Activated CD8-positive, alpha-beta T cell treated with anti-CD3 and anti-CD28 coated beads, Interleukin-2, amount 10 ng/mL, durations not matched to agents 7 days and 5 days (primary cell): ENCODE data around the gene MAP3K3. TPM values are rescaled to one million over a fixed set of nuclear protein-coding genes. Genes with fewer than 3 reads are reported as not detected.
"Not testable (repeated sequence)": the region's sequence is repeated elsewhere in the genome, so short reads cannot be mapped to it uniquely, and the experiment has no call there.

Experiments
- ATAC-seq: fragments of 150-1000 bp; cut with Tn5 transposase; one replicate; pipeline ENCODE4 v1.10.0; 2021; ENCODE audit warnings: moderate library complexity
- CTCF ChIA-PET: fragments of 350-600 bp; sonication (Branson Sonifier 250); formaldehyde crosslinking; loops from one replicate; lab custom pipeline; 2021; ENCODE audit warnings: antibody characterized with exemption; lab: Charles Lee
- POLR2A ChIA-PET: fragments of 350-600 bp; sonication (Branson Sonifier 250); formaldehyde crosslinking; loops from one replicate; lab custom pipeline; 2021; ENCODE audit warnings: antibody characterized with exemption; lab: Charles Lee
- DNase-seq: peaks from one replicate; pipeline ENCODE4 v3.0.0-alpha.2; 2020
- H3K27ac Mint-ChIP-seq: one replicate; pipeline ENCODE4 v1.8.0; 2021; ENCODE audit warnings: mild to moderate bottlenecking, mixed read lengths
- H3K27me3 Mint-ChIP-seq: one replicate; pipeline ENCODE4 v1.8.0; 2021; ENCODE audit warnings: low read depth, mixed read lengths
- H3K36me3 Mint-ChIP-seq: one replicate; pipeline ENCODE4 v1.8.0; 2021; ENCODE audit warnings: low read depth, mixed read lengths
- H3K4me1 Mint-ChIP-seq: one replicate; pipeline ENCODE4 v1.8.0; 2021; ENCODE audit warnings: low read depth, mixed read lengths
- H3K4me3 Mint-ChIP-seq: one replicate; pipeline ENCODE4 v1.8.0; 2021; ENCODE audit warnings: mild to moderate bottlenecking, mixed read lengths
- H3K9me3 Mint-ChIP-seq: one replicate; pipeline ENCODE4 v1.8.0; 2022; ENCODE audit warnings: mixed read lengths; ENCODE audit not compliant: insufficient read depth
- total RNA-seq, 2 experiments: library from RNA; stranded (reverse); gene quantifications; one replicate each; pipeline ENCODE4 v1.2.3, GENCODE V29; 2021

Gene MAP3K3
- total RNA-seq, 2 experiments from 2014 or later = 31.4 to 32.8 TPM

DNA sequence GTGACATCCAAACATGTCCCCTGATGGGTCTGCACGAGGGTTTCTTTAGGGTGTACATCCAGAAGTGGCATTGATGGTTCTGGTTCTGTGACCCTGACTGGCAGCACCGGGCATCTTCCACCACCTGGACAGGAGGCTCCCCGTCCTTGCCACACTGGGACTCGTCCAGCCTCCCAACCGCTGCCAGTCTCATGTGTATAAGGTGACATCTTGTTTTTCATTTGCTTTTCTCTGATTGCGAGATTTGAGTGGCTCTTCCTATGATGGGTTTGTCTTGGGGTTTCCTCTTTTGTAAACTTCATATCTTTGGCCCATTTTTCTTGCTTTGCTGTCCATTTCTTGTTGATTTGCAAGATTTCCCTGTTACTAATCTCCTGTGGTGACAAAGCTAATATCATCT, 86.9 kb downstream of the MAP3K3 start:
- ChIA-PET CTCF (interaction anchor here (0.7 to 7.3 kb wide), 12 partner anchors 10 to 284 kb away, joined by 3 to 85 read pairs (median 6); partner anchors contain the start of gene MAP3K3), POLR2A (interaction anchor here (3.2 to 11.2 kb wide), 2 partner anchors 8 to 13 kb away, joined by 21 to 150 read pairs; partner anchors contain the start of gene LIMD2)
- H3K27me3 Mint-ChIP-seq = no peaks in the 10 kb centered on the region
- H3K27ac Mint-ChIP-seq = peak overlapping the region; percentile 26
- peaks cover 52% of the 10 kb centered on the region for H3K36me3 Mint-ChIP-seq
- ATAC-seq = no peak
- peaks cover 60% of the 10 kb centered on the region for H3K4me1 Mint-ChIP-seq
- no peaks in the 10 kb centered on the region for H3K9me3 Mint-ChIP-seq
- no peak overlapping the region for H3K4me3 Mint-ChIP-seq
- DNase-seq = no peak

DNA sequence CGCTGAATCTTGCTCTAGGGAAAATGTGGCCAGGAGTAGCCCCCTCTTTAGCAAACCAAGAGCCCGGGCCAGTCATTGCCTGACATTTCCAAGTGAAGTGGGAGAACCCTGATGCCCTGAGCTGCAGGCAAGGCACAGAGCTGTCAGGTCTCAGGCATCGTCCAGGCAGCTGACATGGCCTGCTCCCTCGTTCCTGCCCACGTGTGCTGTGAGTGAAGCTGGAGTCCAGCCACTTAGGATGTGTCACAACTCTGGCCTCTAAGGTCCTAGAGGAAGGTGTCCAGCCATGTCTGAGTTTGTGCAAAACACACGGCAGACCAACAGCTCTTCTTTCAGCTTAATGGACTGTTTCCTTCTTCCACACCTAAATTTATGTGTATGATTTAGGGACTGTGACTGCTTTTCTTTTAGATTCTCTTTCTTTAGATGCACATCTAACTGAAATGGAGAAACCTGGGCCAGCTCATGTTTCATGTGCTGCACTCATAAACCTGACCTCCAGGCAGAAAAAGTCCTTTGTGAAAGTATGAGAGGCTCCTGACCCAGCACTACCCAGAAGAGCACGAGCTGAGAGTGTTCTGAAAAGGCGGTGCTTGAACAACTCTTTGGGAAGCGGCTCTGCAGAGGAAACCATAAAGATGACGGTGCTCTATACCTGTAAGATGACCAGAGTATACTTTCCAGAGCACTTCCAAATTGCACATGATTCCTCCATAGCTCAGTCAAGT, 92.5 kb downstream of the MAP3K3 start:
- ATAC-seq = no peak
- CTCF ChIA-PET = interaction anchor here (0.9 to 2.2 kb wide), 2 partner anchors 12 to 16 kb away, joined by 3 to 7 read pairs; no protein-coding TSS in a partner anchor
- DNase-seq = no peak
- peaks cover 9% of the 10 kb centered on the region for H3K4me1 Mint-ChIP-seq
- no peak overlapping the region for H3K4me3 Mint-ChIP-seq
- no peaks in the 10 kb centered on the region for H3K9me3 Mint-ChIP-seq
- H3K36me3 Mint-ChIP-seq = peaks cover 29% of the 10 kb centered on the region
- H3K27ac Mint-ChIP-seq = no peak overlapping the region
- no peaks in the 10 kb centered on the region for H3K27me3 Mint-ChIP-seq
- POLR2A ChIA-PET = interaction anchor here (0.6 to 11.2 kb wide), 2 partner anchors 19 to 142 kb away, joined by 3 to 150 read pairs; no protein-coding TSS in a partner anchor

DNA sequence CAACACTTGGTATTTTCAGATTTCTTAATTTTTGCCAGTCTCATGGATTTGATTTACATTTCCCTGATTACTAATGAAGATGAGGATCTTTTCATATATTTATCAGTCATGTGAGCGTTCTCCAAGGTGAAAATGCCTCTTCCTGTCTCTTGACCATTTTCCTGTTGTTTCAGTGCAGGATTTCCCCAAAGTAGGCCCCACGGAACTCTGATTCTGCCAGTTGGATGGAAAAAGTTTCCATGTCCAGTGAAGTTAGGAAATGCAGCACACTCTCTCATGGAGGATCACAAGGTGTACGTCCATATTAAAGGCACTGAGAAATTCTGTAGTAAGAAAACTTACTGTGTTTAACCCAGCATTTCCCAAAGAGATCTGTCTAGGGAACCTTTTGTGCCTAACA, 94.2 kb downstream of the MAP3K3 start:
- H3K4me1 Mint-ChIP-seq = no peaks in the 10 kb centered on the region

DNA sequence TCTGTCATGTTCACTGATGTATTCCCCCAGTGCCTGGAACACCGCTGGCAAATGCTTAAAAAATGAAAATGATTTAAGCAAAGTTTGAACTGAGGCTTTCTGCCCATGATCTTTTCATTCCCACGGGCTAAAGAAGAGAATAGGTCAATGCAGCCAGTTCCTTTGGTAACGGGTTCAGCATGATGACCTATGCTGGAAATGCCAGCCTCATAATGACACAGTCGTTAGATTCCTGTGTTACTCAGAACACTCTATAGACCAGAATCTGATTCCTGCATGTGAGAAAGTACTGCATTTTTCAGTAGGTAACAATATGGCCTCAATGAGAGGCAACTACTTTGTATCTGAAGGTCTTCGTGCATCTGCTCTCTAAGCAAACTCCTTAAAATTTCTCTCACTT, 96.8 kb downstream of the MAP3K3 start:
- Mint-ChIP-seq H3K36me3 (peaks cover 11% of the 10 kb centered on the region), H3K4me3 (no peak overlapping the region)
- POLR2A ChIA-PET = no interaction called here

More for the DNA sequence above, 94.2 kb downstream of the MAP3K3 start:
- CTCF ChIA-PET = interaction anchor here (2.2 kb wide), 1 partner anchor 18 kb away, joined by 7 read pairs; no protein-coding TSS in a partner anchor
- Mint-ChIP-seq H3K9me3 (no peaks in the 10 kb centered on the region), H3K27me3 (no peaks in the 10 kb centered on the region), H3K27ac (no peak overlapping the region), H3K36me3 (peaks cover 20% of the 10 kb centered on the region), H3K4me3 (no peak overlapping the region)
- DNase-seq (no peak), ATAC-seq (no peak)
- POLR2A ChIA-PET = no interaction called here

DNA sequence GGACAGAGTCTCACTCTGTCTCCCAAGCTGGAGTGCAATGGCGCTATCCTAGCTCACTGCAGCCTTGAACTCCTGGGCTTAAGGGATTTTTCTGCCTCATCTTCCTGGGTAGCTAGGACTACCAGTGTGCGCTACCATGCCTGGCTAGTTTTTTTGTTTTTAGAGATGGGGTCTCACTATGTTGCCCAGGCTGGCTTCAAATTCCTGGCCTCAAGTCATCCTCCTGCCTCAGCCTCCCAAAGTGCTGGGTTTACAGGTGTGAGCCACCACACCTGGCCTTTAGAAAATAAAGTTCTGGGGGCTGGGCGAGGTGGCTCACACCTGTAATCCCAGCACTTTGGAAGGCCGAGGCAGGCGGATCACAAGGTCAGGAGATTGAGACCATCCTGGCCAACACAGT, 98.0 kb downstream of the MAP3K3 start:
- peaks cover 16% of the 10 kb centered on the region for H3K36me3 Mint-ChIP-seq
- ChIA-PET CTCF (interaction anchor here (1.0 kb wide), 1 partner anchor 9 kb away, joined by 3 read pairs; no protein-coding TSS in a partner anchor), POLR2A (interaction anchor here (0.7 kb wide), 1 partner anchor 252 kb away, joined by 3 read pairs; no protein-coding TSS in a partner anchor)
- H3K27ac Mint-ChIP-seq, H3K9me3 Mint-ChIP-seq, H3K4me1 Mint-ChIP-seq, ATAC-seq, DNase-seq, H3K4me3 Mint-ChIP-seq, H3K27me3 Mint-ChIP-seq: not testable (repeated sequence)

More for the DNA sequence above, 96.8 kb downstream of the MAP3K3 start:
- H3K27me3 Mint-ChIP-seq = no peaks in the 10 kb centered on the region
- H3K9me3 Mint-ChIP-seq = no peaks in the 10 kb centered on the region
- no peak overlapping the region for H3K27ac Mint-ChIP-seq
- H3K4me1 Mint-ChIP-seq = peaks cover 2% of the 10 kb centered on the region
- DNase-seq (no peak), ATAC-seq (no peak)
- CTCF ChIA-PET = interaction anchor here (1.1 kb wide), 1 partner anchor 10 kb away, joined by 4 read pairs; no protein-coding TSS in a partner anchor

DNA sequence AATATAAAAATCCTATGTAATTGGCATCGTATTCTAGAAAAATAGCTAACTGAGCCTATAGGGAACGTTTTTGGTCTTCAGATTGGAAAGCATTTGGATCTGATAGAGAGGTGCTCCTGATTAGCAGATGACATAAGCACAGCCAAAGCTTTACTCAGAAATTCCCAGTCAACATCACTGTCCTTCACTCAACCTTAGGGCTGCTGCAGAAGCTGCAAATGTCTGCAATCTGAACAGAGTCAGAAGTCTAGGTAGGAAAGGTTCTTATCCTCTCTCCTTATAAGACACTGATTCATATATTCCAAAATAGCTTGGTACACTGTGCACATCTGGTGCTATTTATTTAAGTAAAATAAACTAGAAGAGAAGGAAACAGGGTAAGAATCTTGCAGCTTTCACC, 100.2 kb downstream of the MAP3K3 start:
- ChIA-PET CTCF (interaction anchor here (0.6 to 2.1 kb wide), 2 partner anchors 12 to 26 kb away, joined by 3 to 12 read pairs; no protein-coding TSS in a partner anchor), POLR2A (interaction anchor here (1.1 to 1.2 kb wide), 2 partner anchors 18 to 24 kb away, joined by 3 to 4 read pairs; no protein-coding TSS in a partner anchor)
- ATAC-seq = no peak
- H3K27me3 Mint-ChIP-seq = no peaks in the 10 kb centered on the region
- no peak for DNase-seq
- H3K36me3 Mint-ChIP-seq = peaks cover 19% of the 10 kb centered on the region
- no peak overlapping the region for H3K27ac Mint-ChIP-seq
- H3K9me3 Mint-ChIP-seq = no peaks in the 10 kb centered on the region
- H3K4me3 Mint-ChIP-seq = no peak overlapping the region
- H3K4me1 Mint-ChIP-seq = peaks cover 2% of the 10 kb centered on the region

DNA sequence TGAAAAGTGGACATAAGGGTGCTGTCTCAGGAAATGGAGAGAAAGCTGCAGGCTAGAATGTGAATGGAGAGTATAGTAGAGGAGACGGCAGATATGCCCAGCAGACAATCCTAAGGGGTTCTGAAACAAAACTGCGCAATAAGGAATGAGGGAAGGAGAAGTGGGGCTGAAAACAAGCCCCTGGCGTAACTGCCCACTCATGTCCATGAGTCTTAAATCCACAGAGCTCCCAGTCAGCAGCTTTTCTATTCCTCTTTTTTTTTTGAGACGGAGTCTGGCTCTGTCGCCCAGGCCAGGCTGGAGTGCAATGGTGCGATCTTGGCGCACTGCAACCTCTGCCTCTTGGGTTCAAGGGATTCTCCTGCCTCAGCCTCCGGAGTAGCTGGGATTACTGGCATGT, 113.5 kb downstream of the MAP3K3 start:
- H3K27ac Mint-ChIP-seq = no peak overlapping the region
- ATAC-seq (no peak), DNase-seq (no peak)
- peaks cover 13% of the 10 kb centered on the region for H3K36me3 Mint-ChIP-seq
- H3K4me3 Mint-ChIP-seq = no peak overlapping the region
- CTCF ChIA-PET = interaction anchor here (0.7 to 1.5 kb wide), 3 partner anchors 26 to 124 kb away, joined by 3 to 4 read pairs (median 3); no protein-coding TSS in a partner anchor
- no peaks in the 10 kb centered on the region for H3K9me3 Mint-ChIP-seq
- POLR2A ChIA-PET = interaction anchor here (1.2 kb wide), 1 partner anchor 37 kb away, joined by 3 read pairs; the partner anchor contains the start of gene CCDC47
- H3K4me1 Mint-ChIP-seq = peaks cover 15% of the 10 kb centered on the region
- no peaks in the 10 kb centered on the region for H3K27me3 Mint-ChIP-seq

DNA sequence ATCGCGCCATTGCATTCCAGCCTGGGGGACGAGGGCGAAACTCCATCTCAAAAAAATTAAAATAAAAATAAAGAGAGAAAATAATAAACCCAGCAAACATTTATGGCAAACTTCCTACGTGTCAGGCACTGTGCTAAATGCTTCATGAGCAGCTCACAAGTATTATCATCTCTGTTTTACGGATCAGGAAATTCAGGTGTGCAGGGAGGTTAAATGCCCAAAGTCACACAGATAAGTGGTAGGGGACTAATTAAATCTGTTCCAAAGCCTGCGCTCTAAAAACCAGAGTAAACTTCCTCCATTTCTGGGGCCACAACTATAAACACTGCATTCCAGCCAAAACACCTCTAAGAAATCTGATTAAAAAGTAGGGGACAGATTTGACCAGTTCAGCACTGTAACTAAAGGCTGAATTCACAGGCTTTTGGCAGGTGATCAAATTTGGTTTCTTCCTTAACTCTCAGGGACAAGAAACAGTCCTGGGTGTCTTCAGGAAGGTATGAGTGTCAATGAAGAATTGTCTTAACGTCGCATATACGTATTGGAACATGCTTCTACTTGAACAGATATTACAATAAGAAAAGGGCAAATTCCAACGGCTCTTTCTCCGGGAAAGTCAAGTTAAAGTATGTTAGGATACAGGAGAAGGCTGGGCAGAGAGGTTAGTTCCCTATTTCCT, 118.4 kb downstream of the MAP3K3 start:
- Mint-ChIP-seq H3K9me3 (no peaks in the 10 kb centered on the region), H3K4me3 (peak overlapping the region; percentile 94), H3K4me1 (peaks cover 38% of the 10 kb centered on the region), H3K27me3 (no peaks in the 10 kb centered on the region), H3K36me3 (peaks cover 13% of the 10 kb centered on the region), H3K27ac (peak overlapping the region; percentile 92)
- POLR2A ChIA-PET = interaction anchor here (0.7 to 3.2 kb wide), 10 partner anchors 8 to 86 kb away, joined by 3 to 63 read pairs (median 4); partner anchors contain the start of genes CCDC47, DDX42 and PSMC5
- ATAC-seq (no peak), DNase-seq (no peak)
- CTCF ChIA-PET = interaction anchor here (0.9 to 1.6 kb wide), 6 partner anchors 9 to 391 kb away, joined by 3 to 5 read pairs (median 4); no protein-coding TSS in a partner anchor

DNA sequence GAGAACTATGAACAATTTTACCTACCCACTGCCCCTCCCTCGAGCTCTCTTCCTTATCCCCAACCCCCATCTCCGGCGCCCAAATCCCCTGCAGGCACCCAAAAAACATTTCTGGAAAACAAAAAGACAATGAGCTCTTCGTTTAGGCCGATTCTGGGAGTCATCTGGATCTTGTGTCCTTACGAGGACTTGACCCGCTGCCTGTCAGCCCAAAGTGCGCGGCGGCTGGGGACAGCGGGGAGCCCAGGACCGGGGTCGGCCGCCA, 118.9 kb downstream of the MAP3K3 start:
- DNase-seq = no peak
- Mint-ChIP-seq H3K4me3 (peak overlapping the region; percentile 94), H3K27me3 (no peaks in the 10 kb centered on the region), H3K36me3 (peaks cover 18% of the 10 kb centered on the region), H3K27ac (peak overlapping the region; percentile 92), H3K4me1 (peaks cover 41% of the 10 kb centered on the region), H3K9me3 (no peaks in the 10 kb centered on the region)
- ChIA-PET CTCF (interaction anchor here (0.9 to 1.6 kb wide), 6 partner anchors 9 to 391 kb away, joined by 3 to 5 read pairs (median 4); no protein-coding TSS in a partner anchor), POLR2A (interaction anchor here (0.7 to 3.2 kb wide), 8 partner anchors 9 to 53 kb away, joined by 3 to 63 read pairs (median 7); partner anchors contain the start of genes CCDC47 and DDX42)
- ATAC-seq = no peak

DNA sequence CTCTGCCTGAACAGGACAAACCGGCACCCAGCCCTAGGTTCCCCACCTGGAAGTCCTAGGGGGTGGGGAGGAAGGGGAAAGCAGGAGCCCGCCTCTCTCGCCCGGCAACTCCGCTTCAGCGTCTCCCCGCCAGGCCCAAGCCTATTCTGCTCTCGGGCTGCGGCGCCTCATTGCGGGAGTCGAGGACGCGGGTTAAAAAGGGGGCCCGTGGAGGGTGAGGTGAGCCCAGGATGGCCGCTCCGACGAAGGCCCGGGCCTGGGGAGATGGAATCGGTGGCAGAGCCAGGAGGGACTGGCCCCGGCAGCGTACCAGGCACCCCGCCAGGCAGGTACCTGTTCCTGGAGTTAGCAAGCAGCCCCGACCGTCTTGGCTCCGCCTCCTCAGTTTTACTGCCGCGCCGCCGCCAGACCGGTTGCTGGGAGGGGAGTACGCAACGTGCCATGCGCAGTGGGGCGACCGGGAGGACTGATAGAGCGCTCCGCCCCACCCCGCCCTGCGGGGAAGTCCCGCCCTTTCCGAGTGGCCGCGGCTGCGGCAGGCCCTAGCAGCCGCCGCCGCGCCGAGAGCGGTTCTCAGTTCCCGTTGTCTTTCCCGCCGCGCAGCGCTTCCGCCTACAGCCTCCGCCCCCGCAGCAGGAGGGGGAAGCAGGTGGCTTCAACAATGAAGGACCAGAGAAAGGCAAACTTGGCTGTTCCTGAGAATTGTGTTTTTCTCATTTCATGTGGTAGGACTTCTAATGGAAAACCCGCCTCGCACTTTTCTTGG, 119.4 kb downstream of the MAP3K3 start, which contains the start of gene STRADA:
TSS of gene STRADA (minus strand) at position 392 of the 766 bp plus-strand sequence. CDS start 13,430 bp downstream, outside the sequence.
- Mint-ChIP-seq H3K9me3 (no peaks in the 10 kb centered on the region), H3K27ac (peak within 1 kb of the TSS; percentile 92), H3K4me3 (peak within 1 kb of the TSS; percentile 94), H3K27me3 (no peaks in the 10 kb centered on the region), H3K36me3 (peaks cover 20% of the 10 kb centered on the region), H3K4me1 (peaks cover 41% of the 10 kb centered on the region)
- POLR2A ChIA-PET = interaction anchor here (0.7 to 3.2 kb wide), 21 partner anchors 9 to 100 kb away, joined by 3 to 63 read pairs (median 5); partner anchors contain the start of genes CCDC47, DDX42 and LIMD2
- DNase-seq (peak; percentile 99), ATAC-seq (peak; percentile 96)
- CTCF ChIA-PET = interaction anchor here (0.9 to 1.6 kb wide), 13 partner anchors 10 to 390 kb away, joined by 3 to 13 read pairs (median 4); partner anchors contain the start of genes CCDC47 and DDX42
